ENCODE data around the gene ADO.

DNA sequence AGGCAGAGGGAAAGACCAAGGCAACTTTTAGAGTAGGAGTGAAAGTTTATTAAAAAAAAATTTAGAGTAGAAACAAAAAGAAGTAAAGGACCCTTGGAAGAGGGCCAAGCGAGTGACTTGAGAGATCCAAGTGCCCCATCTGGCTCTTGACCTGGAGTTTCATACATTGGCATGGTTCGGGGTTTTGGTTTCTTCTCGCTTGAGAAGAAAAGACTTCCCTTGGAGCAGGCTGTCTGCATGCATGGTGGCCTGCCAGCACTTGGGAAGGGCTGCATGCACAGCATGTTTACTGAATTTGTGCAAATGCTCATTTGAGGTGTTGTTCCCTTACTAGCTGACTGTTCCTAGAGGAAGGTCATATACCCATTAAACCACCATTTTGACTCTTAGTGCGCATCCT lies 8.8 kb upstream of the ADO start:
- TF ChIP-seq, protein P1, sequence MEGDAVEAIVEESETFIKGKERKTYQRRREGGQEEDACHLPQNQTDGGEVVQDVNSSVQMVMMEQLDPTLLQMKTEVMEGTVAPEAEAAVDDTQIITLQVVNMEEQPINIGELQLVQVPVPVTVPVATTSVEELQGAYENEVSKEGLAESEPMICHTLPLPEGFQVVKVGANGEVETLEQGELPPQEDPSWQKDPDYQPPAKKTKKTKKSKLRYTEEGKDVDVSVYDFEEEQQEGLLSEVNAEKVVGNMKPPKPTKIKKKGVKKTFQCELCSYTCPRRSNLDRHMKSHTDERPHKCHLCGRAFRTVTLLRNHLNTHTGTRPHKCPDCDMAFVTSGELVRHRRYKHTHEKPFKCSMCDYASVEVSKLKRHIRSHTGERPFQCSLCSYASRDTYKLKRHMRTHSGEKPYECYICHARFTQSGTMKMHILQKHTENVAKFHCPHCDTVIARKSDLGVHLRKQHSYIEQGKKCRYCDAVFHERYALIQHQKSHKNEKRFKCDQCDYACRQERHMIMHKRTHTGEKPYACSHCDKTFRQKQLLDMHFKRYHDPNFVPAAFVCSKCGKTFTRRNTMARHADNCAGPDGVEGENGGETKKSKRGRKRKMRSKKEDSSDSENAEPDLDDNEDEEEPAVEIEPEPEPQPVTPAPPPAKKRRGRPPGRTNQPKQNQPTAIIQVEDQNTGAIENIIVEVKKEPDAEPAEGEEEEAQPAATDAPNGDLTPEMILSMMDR (IDR thresholded peaks at IDR 0.05 in 4 of 5, conservative IDR thresholded peaks at IDR 0.05 in 1 of 5): no peak
- TF ChIP-seq POLR2A (IDR thresholded peaks at IDR 0.05): no peak
